Testis (tissue), 3 donors: ENCODE measurements around the gene SMOC2. TPM values are rescaled to one million over a fixed set of nuclear protein-coding genes. Genes with fewer than 3 reads are reported as not detected.

Source experiments
- DNase-seq: peaks from one replicate; pipeline ENCODE4 v3.0.0-alpha.2; 2019
- H3K27ac ChIP-seq, 2 donors: fragments of 200-600 bp; sonication (generic); one replicate each; pipeline ENCODE4 v1.5.1; 2019
- H3K27me3 ChIP-seq: fragments of 200-600 bp; sonication (generic); one replicate; pipeline ENCODE4 v1.5.1; 2019
- H3K36me3 ChIP-seq: fragments of 200-600 bp; sonication (generic); one replicate; pipeline ENCODE4 v1.5.1; 2017; ENCODE audit warnings: low read depth; ENCODE audit errors: missing control alignments
- H3K4me1 ChIP-seq: fragments of 200-600 bp; sonication (generic); one replicate; pipeline ENCODE4 v1.5.1; 2019
- H3K4me3 ChIP-seq, 2 donors: fragments of 200-600 bp; sonication (generic); one replicate each; pipeline ENCODE4 v1.5.1; 2017 to 2019
- H3K9me3 ChIP-seq: fragments of 200-600 bp; sonication (generic); one replicate; pipeline ENCODE4 v1.5.1; 2017
- CTCF ChIP-seq, 3 experiments: fragments of 450-650 bp in 2 of 3; fragments of 200-600 bp in 1 of 3; sonication (generic) in 1 of 3; IDR thresholded peaks; one replicate each; pipeline ENCODE4 v1.5.1; 2016 to 2019; ENCODE audit warnings: antibody characterized with exemption in 3 of 3, mild to moderate bottlenecking in 2 of 3, moderate library complexity in 1 of 3
- POLR2A ChIP-seq: fragments of 450-650 bp; IDR thresholded peaks from one replicate; pipeline ENCODE4 v1.6.1; 2017; ENCODE audit warnings: antibody characterized with exemption, mild to moderate bottlenecking, moderate library complexity
- WGBS, 2 donors: methylation state at CpG; one replicate each; pipeline ENCODE4 v1.1.5; 2018; 5-methylcytosine and 5-hydroxymethylcytosine counted together
- intact Hi-C: fragments of 100-400 bp; cut with DNase I; formaldehyde crosslinking; loops from one replicate; pipeline ENCODE4 v1.15.1; 2023; ENCODE audit warnings: low total_unique reads
- polyA plus RNA-seq: library from polyadenylated mRNA; stranded (reverse); fragments of 350-450 nt; fragmentation: Illumina TruSeq; extraction: RNeasy Lipid Tissue Mini Kit (QIAGEN cat#74804); gene quantifications from one replicate; pipeline ENCODE4 v1.2.3, GENCODE V29; 2014; ENCODE audit warnings: low read depth, low replicate concordance; ENCODE audit not compliant: insufficient read depth
- total RNA-seq, 2 donors: library from RNA; depleted of rRNA; stranded (reverse); fragments of >200 nt; gene quantifications; one replicate each; pipeline ENCODE4 v1.2.3, GENCODE V29; 2016

Gene SMOC2
- total and polyA plus RNA-seq, 3 donors from 2014 or later: 78.4 to 140 (median 110) TPM

GRCh38 chr6:168525114-168525513, 84.1 kb downstream of the SMOC2 start:
- Histone ChIP-seq H3K27ac (no peak overlapping the region), H3K9me3 (no peaks in the 10 kb centered on the region), H3K4me1 (peaks cover 16% of the 10 kb centered on the region), H3K4me3 (no peak overlapping the region), H3K27me3 (no peaks in the 10 kb centered on the region), H3K36me3 (no peaks in the 10 kb centered on the region)
- intact Hi-C loops: no loop called here
- 90 to 94% methylated on average over 8 of the region's 8 CpGs for WGBS, 2 donors
- no peak for TF ChIP-seq POLR2A
- TF ChIP-seq CTCF (IDR thresholded peaks at IDR 0.05): no peak
- DNase-seq: no peak

- WGBS, 2 donors: 86 to 90% methylated on average over 16 of the region's 16 CpGs
- TF ChIP-seq CTCF (IDR thresholded peaks at IDR 0.05): no peak
- no peak for TF ChIP-seq POLR2A
- Histone ChIP-seq H3K36me3 (no peaks in the 10 kb centered on the region), H3K4me1 (peaks cover 16% of the 10 kb centered on the region), H3K4me3 (no peak overlapping the region), H3K9me3 (no peaks in the 10 kb centered on the region), H3K27me3 (no peaks in the 10 kb centered on the region), H3K27ac (peak overlapping the region in 1 of 2 donors; percentile 62)
- no peak for DNase-seq
- intact Hi-C loops: no loop called here
These were observed 85.1 kb downstream of the SMOC2 start for GRCh38 chr6:168525926-168526630.

DNA sequence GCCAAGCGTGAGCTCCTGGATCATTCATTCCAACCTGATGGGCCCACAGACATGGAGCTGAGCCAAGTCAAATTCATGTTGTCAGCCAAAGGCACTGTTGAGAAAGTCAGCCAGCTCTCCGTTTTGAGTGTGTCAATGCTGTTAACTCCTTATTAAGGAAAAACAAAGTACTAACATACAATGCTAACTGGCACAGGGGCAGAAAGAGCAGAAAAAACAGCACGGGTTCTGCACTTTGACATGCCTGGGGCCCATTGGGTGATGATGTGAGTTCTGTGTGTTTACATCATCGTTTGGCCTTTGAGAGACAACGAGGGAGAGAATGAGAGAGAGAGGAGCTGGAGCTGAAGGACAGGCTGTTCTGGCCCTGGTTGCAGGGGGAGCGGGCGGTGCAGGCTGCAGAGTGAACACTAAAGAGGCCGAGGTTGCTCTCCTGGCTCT, 85.9 kb downstream of the SMOC2 start:
- Histone ChIP-seq H3K9me3 (no peaks in the 10 kb centered on the region), H3K4me3 (no peak overlapping the region), H3K36me3 (no peaks in the 10 kb centered on the region), H3K4me1 (peaks cover 16% of the 10 kb centered on the region), H3K27me3 (no peaks in the 10 kb centered on the region), H3K27ac (peak overlapping the region; percentile 26 to 62)
- 41 to 53% methylated on average over 8 of the region's 8 CpGs for WGBS, 2 donors
- intact Hi-C loops: no loop called here
- DNase-seq: peak; percentile 60
- TF ChIP-seq CTCF (IDR thresholded peaks at IDR 0.05) (no peak), POLR2A (no peak)

GRCh38 chr6:168527451-168528210, 86.6 kb downstream of the SMOC2 start:
- peak overlapping the region; percentile 26 to 62 for H3K27ac ChIP-seq
- no peak for DNase-seq
- TF ChIP-seq POLR2A (no peak), CTCF (IDR thresholded peaks at IDR 0.05) (no peak)
- H3K4me3 ChIP-seq: no peak overlapping the region
- H3K27me3 ChIP-seq: no peaks in the 10 kb centered on the region
- H3K36me3 ChIP-seq: no peaks in the 10 kb centered on the region
- no peaks in the 10 kb centered on the region for H3K9me3 ChIP-seq
- 81 to 88% methylated on average over 25 of the region's 25 CpGs for WGBS, 2 donors
- peaks cover 16% of the 10 kb centered on the region for H3K4me1 ChIP-seq
- intact Hi-C loops: no loop called here
